HG03432 (cell line): Measurements from ENCODE around the gene UBE3C.
A peak's percentile ranks its signal among the peaks of the same experiment; 100 is the strongest.

Experiments
- ATAC-seq: cut with Tn5 transposase; IDR thresholded peaks from one replicate; pipeline ENCODE4 v1.9.1; 2021; ENCODE audit warnings: mild to moderate bottlenecking, moderate library complexity; ENCODE audit not compliant: unreplicated experiment

Gene UBE3C

DNA sequence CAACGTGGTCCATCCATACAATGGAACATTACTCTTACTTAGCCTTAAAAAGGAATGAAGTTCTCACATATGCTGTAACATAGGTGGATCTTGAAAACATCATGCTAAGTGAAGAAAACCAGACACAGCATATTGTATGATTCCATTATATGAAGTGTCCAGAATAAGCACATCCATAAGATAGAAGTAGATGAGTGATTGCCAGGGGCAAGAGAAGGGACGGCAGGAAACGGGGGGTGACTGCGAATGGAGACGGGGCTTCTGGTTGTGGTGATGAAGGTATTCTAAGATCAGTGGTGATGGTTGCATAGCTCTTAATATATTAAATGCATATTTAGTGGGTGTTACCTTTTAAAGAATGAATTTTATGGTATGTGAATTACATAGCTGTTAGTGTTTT is 29.8 kb downstream of the UBE3C start:
- ATAC-seq, result no peak

DNA sequence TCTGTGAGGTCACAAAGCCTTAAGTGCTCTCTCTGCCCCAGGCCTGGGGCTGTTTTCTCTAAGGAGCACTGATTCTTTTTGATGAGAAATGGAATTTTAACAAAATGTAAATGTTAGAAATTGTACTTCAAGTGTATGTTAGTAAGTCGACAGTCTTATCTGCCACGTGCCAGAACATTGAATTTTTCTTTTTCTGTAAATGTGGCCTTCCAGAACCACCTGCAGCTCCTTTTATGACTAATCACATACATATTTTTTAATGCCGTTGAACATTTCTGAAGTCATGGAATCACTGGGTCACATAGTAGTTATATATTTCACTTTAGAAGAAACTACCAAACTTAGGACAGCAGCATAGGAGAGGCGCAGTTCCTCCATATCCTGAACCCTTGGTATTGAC is 38.0 kb downstream of the UBE3C start:
- ATAC-seq, result no peak

DNA sequence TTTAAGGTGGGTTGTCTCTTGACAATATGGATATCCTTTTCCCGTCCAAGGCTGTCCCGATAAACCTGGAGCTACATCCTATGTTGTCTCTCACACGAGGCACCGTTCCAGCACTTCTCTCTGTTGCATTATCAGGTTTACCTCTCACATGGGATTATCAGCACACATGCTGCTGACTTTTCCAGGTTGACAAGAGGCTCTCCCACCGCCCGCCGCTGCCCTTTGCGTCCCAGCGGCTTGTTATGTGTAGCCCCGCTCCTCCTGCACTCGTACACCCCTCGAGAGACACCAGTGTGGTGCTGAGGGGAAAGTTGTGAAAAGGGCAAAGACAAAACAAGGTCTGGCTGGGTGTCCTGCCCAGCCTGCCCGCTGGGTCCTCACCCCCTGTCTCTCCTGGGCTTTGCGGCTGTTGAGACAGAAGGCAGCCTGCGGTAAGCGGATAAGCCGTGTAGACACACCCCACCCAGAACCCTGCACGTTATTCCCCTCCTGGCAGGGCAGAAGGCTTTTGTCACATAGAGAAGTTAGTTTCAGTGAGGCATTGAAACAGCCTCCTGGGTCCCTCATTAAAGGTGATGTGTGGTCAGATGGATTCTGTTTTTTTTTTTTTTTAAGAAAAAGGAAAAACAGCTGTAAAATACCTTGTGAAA is 38.7 kb downstream of the UBE3C start:
- ATAC-seq, result no peak

DNA sequence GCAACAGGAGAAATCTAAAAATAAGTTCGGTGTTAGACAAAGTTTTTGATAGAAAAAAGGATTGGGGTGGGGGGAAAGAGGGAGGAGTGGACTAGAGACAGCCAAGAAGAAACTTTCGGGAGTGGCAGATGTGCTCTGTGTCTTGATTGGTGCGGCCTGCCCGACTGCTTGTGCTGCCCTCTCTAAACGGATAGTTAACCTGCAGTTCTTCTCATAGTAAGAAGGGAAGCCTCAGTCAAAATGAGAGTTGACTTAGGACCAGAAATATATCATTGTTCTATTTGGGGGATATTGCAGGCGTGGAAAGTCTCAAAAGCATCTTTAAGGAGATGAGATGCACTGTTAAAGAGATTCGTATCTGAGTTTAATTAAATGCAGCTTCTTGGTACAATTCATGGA is 39.3 kb downstream of the UBE3C start:
- no peak for ATAC-seq

DNA sequence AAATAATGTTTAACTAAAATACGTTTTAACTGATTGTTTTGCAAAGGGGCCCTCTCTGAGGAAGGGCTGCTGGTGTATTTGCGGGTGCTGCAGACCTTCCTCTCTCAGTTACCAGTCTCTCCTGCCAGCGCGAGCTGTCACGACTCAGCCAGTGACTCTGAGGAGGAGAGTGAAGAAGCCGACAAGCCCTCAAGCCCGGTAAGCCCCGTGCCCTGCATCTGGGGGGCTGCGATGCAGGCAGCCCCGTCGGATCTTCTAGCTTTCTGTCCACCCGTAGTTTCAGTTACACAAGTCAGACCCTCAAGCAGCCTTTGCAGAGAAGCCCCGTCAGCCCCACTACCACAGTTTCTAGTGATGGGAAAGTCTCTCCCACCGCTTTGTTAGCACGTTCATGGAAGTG is 45.1 kb downstream of the UBE3C start:
- ATAC-seq, result no peak

DNA sequence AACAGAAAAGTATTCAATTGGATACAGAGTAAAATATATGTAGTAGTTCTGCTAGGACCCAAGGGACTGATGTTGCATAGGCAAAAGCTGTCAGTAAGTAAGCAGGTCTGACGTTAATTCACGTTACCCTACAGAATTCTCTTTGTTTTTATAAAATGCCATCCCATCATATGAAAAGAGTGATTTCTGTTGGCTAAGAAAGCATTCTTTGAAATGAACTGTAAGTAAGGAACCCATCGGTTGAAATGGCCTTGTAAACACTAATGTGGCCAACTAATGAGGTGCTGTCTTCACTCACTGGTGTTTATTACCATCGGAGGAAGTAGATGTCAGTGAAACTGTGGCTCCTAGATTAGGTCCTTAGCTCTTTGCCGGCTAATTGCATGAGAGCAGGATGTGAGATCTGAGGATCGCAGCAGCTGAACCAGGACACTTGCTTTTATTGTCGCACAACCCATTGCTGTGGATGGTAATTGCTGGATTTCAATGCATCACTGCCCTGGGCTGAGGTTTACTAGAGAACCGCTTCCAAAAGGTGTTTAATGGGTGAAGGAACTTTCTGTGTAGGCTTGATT is 49.5 kb downstream of the UBE3C start:
- no peak for ATAC-seq

DNA sequence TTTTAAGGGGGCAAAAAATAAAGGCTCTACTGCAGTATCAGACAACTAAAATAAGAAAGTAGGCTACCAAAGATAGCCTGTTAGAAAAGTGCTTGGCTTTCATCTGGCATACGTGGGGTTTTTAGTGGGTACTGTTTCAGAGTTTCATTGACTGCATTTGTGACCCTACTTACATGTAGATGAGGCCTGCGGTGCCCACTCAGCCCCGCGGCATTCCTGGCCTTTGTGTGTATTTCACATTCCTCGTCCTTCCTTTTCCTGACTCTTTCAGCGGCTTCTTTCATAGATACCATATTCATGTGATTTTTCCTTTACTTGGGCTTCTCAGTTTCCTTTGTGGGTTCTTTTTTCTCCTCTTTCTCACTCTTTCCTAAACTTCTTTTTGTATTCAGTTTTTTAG is 50.7 kb downstream of the UBE3C start:
- no peak for ATAC-seq

DNA sequence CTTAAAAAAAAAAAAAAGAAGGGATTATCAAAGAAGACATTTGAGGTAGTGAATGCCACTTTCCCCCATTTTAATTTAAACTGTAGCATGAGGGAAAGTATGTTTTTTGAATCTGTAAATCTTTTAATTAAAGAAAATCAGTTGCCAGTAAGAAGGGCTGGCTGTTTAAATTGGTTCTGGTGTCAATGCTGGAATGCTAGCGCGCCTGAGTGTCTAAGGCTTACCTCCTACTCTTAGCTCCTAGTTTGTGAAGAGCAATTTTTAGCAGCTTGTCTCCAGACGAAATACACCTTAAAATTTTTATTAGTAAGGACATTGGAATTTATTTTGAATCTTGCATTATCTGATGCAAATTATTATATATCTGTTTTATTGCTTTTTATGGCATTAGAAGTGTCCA is 54.1 kb downstream of the UBE3C start:
- no peak for ATAC-seq

DNA sequence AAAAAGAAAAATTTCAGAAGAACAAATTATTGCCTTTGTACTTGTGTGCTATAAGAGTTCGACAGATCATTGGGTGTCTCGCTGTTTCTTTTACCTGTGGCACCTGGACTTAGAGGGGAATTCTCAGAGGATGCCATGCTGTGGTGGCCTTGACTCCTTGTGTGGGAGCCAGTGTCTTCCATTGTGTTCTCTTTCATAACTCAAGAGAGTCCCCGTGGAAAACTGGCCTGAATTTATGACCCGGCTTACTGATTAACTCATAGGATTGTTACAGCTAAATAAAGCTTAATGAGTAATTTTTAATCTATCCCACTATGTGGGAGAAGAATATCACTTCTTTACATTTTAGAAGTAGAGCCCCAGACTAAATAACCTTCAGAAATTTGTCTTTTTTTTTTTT is 54.5 kb downstream of the UBE3C start:
- ATAC-seq, result no peak

DNA sequence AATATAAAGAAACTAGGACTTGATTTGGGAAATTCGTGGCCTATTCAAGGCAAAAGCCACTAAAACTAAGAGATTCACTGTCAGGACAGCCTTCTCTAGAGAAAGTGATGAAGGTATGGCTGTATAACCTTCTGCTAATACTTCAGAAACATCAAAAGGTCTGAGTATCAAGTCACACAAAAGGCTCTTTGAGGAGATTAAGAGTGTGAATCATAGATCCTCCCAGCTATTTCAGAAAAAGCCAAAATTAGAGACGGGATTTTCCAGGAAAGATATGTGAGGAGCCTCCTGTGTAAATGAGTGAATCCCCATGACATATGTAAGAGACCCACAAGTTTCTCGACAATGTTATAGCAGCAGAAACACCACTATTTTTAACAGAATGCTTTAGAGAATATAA is 56.2 kb downstream of the UBE3C start:
- ATAC-seq, result no peak

DNA sequence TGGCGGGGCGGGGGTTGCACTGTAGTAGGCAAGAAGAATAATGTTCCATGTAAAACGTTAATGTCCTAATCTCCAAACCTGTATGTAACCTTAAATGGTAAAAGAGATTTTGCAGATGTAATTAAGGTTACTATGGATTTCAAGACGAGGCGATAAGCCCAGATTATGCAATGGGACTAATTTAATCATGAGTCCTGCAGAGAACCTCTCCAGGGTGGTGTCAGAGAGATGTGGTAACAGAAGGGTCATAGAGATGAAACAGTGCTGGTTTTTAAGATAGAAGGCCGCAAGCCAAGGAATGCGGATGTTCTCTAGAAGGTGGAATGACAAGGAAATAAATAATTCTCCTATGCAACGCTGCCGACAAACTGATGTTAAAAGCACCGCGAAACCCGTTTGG is 57.1 kb downstream of the UBE3C start:
- ATAC-seq, result no peak

DNA sequence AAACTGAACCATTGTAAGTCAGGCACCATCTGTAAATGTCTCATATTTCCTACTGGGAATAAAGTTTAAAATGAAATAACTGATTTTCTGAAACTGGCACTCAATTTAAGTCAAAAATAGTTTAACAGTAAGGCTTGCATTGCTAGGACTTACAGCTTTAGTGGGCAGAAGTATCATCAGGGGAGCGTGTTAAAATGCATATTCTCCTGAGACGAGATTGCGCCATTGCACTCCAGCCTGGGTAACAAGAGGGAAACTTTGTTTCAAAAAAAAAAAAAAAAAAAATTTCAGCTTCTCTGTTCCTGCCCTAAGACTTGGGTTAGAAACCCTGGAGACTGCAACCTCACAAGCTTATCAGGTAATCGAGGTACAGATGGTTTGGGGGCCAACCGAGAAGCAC is 65.4 kb downstream of the UBE3C start:
- no peak for ATAC-seq

DNA sequence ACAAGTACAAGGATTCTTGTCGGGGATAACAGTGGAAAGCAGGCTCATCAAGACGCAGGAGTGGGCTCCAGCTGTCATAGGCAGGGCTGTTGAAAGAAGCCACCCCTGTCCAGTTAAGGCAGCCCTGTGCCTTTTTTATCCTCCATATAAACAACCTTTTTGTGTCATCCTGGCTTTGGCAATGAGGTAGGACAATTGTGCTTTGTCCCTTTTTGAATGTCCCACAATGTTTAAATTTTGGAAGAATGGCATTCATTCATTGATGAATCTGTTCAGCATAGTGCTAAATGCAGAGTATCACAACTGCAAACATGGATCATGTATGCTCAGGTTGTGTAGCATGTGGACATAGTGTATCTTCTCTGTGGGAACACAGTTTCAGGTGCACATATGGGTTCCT is 66.7 kb downstream of the UBE3C start:
- no peak for ATAC-seq

DNA sequence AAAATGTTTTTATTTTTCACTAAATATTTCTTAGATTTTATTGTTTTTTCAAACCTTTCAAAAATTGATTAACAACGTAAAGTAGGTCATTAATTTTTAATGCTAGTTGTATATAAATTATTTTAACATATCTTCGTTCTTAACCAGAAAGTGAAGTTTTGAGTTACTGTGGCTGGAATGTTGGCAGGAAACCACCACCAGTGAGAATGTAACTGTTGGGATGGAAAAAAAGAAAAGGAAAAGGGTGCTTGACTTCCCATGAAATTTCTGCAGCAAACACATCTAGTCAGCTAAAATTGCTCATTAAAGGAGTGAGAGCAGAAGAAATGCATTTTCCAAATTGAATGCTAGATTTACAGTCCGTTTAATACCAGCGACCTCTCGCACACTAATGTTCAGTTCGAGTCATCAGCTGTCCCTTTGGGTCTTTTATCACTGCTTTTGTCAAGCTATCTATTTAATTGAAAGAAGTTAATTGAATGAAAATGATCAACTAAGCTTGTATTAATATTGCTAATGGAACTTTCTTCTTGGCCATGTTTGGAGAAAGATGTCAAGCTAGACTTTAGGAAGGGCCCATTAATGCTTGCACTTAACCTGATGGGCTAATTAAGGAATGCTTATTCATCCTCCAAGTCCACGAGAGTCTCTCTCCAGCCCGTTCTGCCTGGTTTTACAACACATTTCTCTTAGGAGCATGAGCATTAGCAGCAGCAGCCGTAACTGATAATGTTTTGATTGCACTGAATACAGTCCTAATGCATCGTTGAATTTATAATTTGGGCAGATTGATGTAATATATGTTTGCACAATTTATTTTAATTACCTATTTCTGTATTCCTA is 70.1 kb downstream of the UBE3C start:
- ATAC-seq, result no peak

DNA sequence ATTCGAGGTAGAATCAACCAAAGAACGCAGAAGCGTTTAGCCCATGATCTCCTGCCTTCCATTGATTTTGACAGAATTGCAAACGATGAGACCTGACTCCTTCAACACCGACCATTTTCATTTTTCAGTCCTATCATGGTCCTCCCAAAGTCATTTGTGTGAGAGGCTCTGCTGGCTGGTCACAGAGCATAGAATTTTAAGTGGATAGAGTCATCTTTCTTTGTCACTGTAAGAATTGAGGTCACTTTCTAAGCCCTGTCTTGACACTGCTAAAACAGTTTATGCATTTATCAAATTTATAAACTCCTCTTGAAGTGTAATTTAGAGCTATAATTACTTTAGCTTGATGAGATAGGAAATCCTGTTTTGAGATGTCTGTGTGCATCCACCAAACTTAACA is 72.0 kb downstream of the UBE3C start:
- no peak for ATAC-seq

DNA sequence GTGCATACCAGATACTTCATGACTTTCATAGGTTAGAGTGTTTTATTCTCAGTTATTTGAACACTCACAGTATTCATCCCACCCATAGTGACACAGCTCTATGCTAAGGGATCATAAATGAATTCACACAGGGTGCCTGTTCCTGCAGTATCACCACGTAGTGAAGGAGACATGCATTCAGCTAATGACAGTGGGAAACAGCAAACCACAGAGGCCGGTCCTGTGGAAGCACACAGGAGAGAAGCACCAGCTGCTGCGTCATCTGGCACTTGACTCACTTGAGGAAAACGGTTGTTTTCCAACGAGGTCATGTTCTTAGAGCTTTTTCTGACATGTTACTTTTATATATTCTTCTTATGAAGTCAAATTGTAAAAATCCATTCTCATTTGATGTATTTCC is 73.0 kb downstream of the UBE3C start:
- ATAC-seq, result no peak

DNA sequence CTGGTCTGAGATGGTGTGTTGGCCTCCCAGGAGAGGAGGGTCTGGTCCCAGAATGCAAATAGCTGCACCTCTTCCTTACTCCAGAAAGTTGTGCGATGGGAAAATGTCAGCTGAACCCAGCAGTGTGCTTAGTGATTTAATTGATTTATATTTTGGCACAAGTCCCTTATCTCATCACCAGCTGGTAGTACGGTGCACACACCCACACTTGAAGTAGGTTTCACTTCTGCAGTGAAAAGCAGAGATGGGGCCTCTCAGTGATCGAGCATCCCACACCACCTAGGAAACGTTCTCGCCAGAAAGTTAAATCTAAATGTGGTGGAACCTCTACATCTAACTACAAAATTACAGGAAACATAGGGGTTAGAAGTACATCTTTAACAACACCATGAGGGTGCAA is 80.4 kb downstream of the UBE3C start:
- ATAC-seq, result peak; percentile 77

DNA sequence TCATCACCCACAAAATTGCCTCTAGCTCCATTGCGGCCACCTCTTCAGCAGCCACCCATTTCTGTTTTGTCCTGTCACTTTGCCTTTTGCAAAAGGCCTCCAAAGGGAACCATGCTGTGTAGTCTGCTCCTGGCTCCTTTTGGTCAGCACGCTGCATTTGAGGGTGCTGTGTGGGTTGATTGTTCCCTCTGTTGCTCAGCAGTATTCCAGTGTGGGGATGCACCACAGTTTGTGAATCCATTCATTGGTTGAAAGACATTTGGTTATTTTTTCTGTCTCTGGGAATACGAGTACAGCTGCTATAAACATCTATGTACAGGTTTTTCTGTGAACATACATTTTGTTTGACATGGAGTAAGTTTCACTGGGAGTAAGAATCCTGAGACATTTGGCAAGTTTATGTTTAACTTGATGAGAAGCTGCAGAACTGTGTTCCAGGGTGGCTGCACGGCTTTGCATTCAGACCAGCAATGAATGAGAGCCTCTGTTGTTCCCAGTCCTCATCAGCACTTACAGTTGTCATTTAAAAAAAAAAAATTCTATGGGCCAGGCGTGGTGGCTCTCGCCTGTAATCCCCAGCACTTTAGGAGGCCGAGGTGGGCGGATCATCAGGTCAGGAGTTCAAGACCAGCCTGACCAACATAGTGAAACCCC is 82.3 kb downstream of the UBE3C start:
- no peak for ATAC-seq

DNA sequence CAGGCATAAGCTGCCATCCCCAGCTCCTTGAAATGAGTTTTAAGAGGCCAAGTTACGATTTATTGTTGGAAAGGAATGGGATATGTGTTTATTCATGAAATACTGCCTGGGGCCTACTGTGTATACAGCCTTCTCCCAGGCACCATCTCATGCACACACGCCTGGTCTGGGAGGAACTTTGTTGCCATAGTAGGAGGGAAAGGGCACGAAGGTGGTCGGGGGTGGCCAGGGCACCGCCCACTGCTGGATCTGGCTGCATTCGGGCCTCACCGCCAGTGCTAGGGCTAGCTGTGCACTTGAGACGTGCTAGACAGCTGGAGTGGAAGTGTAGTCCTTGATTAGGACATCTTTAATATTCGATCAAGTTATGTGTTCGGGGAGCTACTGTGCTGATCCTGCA is 84.0 kb downstream of the UBE3C start:
- no peak for ATAC-seq

DNA sequence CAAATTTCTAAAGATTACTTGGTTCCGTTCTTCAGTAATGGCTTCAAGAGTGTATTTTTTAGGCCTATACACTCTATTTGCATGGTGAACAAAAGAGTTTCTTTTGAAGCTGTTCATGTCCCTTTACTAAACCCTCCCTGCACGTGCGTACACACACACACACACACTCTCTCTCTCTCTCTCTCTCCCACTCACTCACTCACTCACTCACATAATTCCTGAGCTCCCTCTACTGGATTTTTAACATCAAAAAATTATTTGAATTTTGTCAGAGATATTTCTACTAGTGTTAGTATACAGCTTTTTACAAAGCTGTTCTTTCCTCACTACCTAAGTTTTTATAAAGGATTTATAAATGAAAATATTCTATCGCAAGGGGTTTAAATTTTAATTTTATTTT is 85.9 kb downstream of the UBE3C start:
- ATAC-seq, result no peak

DNA sequence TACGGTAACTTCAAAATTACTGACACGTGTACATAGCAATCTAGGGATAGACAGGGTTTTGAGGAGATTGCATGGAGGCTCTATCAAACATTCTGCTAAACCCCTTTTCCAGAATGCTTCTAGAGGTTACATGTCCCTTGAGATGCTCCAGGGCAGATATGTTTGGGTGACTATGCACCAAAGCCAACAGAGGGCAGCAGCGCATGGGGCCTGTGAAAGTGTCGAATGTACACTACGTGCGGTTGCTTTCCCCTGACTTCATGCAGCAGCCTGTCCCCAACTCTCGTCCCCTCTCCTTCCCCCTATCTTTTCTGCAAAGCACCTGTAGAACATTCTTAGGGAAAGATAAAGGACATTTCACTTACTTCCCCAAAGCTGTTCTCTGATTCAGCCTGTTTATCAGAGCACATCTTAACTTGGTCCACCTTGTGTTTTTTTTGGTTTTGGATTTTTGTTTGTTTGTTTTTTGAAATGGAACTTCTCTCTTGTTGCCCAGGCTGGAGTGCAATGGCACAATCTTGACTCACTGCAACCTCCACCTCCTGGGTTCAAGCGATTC is 90.2 kb downstream of the UBE3C start:
- ATAC-seq, result no peak

DNA sequence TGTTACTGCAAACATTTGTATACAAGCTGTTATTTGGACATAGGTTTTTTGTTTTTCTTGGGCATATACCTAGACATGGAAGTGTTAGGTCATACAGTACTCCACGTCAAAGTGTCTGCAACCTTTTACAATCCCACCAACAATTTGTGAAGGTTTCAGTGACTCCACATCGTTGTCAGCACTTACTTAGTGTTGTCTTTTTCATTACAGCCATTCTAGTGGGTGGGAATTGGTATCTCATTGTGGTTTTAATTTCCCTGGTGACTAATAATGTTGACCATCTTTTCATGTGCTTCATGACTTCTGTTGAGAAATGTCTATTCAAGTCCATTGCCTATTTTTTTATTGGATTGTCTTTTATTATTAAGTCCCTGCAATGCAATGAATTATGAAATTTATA is 95.0 kb downstream of the UBE3C start:
- ATAC-seq, result no peak
